ENCODE measurements around the gene HEXIM2.

HEXIM2 gene

GRCh38 chr17:45172232-45172540, 10.5 kb downstream of the HEXIM2 start:
- Histone ChIP-seq H3K9me3 (ENCODE audit: low read length) (no peaks in the 10 kb centered on the region), H3K4me3 (ENCODE audit: low read length) (no peak overlapping the region), H3K4me1 (ENCODE audit: insufficient read depth, low read length) (peaks cover 22% of the 10 kb centered on the region), H3K27me3 (ENCODE audit: insufficient read depth, low read length) (no peaks in the 10 kb centered on the region), H3K36me3 (ENCODE audit: insufficient read depth, low read length) (peaks cover 7% of the 10 kb centered on the region), H2AFZ (ENCODE audit: low read depth, low read length) (no peak overlapping the region)

GRCh38 chr17:45172541-45173286, 11.0 kb downstream of the HEXIM2 start:
- H3K36me3 ChIP-seq (ENCODE audit: insufficient read depth, low read length) = peaks cover 7% of the 10 kb centered on the region
- peak overlapping the region; percentile 49 for H2AFZ ChIP-seq (ENCODE audit: low read depth, low read length)
- H3K27me3 ChIP-seq (ENCODE audit: insufficient read depth, low read length) = no peaks in the 10 kb centered on the region
- no peaks in the 10 kb centered on the region for H3K9me3 ChIP-seq (ENCODE audit: low read length)
- H3K4me3 ChIP-seq (ENCODE audit: low read length) = no peak overlapping the region
- peaks cover 22% of the 10 kb centered on the region for H3K4me1 ChIP-seq (ENCODE audit: insufficient read depth, low read length)

GRCh38 chr17:45175759-45176115, 14.1 kb downstream of the HEXIM2 start:
- no peak overlapping the region for H3K4me3 ChIP-seq (ENCODE audit: low read length)
- H2AFZ ChIP-seq (ENCODE audit: low read depth, low read length) = no peak overlapping the region
- peaks cover 22% of the 10 kb centered on the region for H3K4me1 ChIP-seq (ENCODE audit: insufficient read depth, low read length)
- H3K36me3 ChIP-seq (ENCODE audit: insufficient read depth, low read length) = no peaks in the 10 kb centered on the region
- H3K9me3 ChIP-seq (ENCODE audit: low read length) = no peaks in the 10 kb centered on the region
- H3K27me3 ChIP-seq (ENCODE audit: insufficient read depth, low read length) = no peaks in the 10 kb centered on the region

GRCh38 chr17:45177563-45177962, 15.9 kb downstream of the HEXIM2 start:
- Histone ChIP-seq H3K4me1 (ENCODE audit: insufficient read depth, low read length) (peaks cover 5% of the 10 kb centered on the region), H3K4me3 (ENCODE audit: low read length) (no peak overlapping the region), H3K9me3 (ENCODE audit: low read length) (no peaks in the 10 kb centered on the region), H3K36me3 (ENCODE audit: insufficient read depth, low read length) (no peaks in the 10 kb centered on the region), H2AFZ (ENCODE audit: low read depth, low read length) (no peak overlapping the region), H3K27me3 (ENCODE audit: insufficient read depth, low read length) (no peaks in the 10 kb centered on the region)

GRCh38 chr17:45184144-45184543, 22.5 kb downstream of the HEXIM2 start:
- Histone ChIP-seq H3K9me3 (ENCODE audit: low read length) (no peaks in the 10 kb centered on the region), H3K4me1 (ENCODE audit: insufficient read depth, low read length) (no peaks in the 10 kb centered on the region), H3K36me3 (ENCODE audit: insufficient read depth, low read length) (no peaks in the 10 kb centered on the region), H3K4me3 (ENCODE audit: low read length) (no peak overlapping the region), H2AFZ (ENCODE audit: low read depth, low read length) (no peak overlapping the region), H3K27me3 (ENCODE audit: insufficient read depth, low read length) (no peaks in the 10 kb centered on the region)

GRCh38 chr17:45186801-45187354, 25.2 kb downstream of the HEXIM2 start:
- Histone ChIP-seq H3K9me3 (ENCODE audit: low read length) (no peaks in the 10 kb centered on the region), H3K36me3 (ENCODE audit: insufficient read depth, low read length) (no peaks in the 10 kb centered on the region), H3K4me3 (ENCODE audit: low read length) (no peak overlapping the region), H3K4me1 (ENCODE audit: insufficient read depth, low read length) (no peaks in the 10 kb centered on the region), H3K27me3 (ENCODE audit: insufficient read depth, low read length) (no peaks in the 10 kb centered on the region), H2AFZ (ENCODE audit: low read depth, low read length) (no peak overlapping the region)

GRCh38 chr17:45189009-45189408, 27.3 kb downstream of the HEXIM2 start:
- Histone ChIP-seq H3K4me1 (ENCODE audit: insufficient read depth, low read length) (no peaks in the 10 kb centered on the region), H2AFZ (ENCODE audit: low read depth, low read length) (no peak overlapping the region), H3K4me3 (ENCODE audit: low read length) (no peak overlapping the region), H3K9me3 (ENCODE audit: low read length) (no peaks in the 10 kb centered on the region), H3K36me3 (ENCODE audit: insufficient read depth, low read length) (no peaks in the 10 kb centered on the region), H3K27me3 (ENCODE audit: insufficient read depth, low read length) (no peaks in the 10 kb centered on the region)

GRCh38 chr17:45190503-45191255, 29.0 kb downstream of the HEXIM2 start:
- Histone ChIP-seq H3K27me3 (ENCODE audit: insufficient read depth, low read length) (no peaks in the 10 kb centered on the region), H2AFZ (ENCODE audit: low read depth, low read length) (no peak overlapping the region), H3K4me1 (ENCODE audit: insufficient read depth, low read length) (no peaks in the 10 kb centered on the region), H3K4me3 (ENCODE audit: low read length) (no peak overlapping the region), H3K9me3 (ENCODE audit: low read length) (no peaks in the 10 kb centered on the region), H3K36me3 (ENCODE audit: insufficient read depth, low read length) (no peaks in the 10 kb centered on the region)

- H2AFZ ChIP-seq (ENCODE audit: low read depth, low read length) = no peak overlapping the region
- no peak overlapping the region for H3K4me3 ChIP-seq (ENCODE audit: low read length)
Observed at GRCh38 chr17:45195424-45195823, 33.7 kb downstream of the HEXIM2 start.

GRCh38 chr17:45197108-45197507, 35.4 kb downstream of the HEXIM2 start:
- H2AFZ ChIP-seq (ENCODE audit: low read depth, low read length) = peak overlapping the region; percentile 12
- H3K36me3 ChIP-seq (ENCODE audit: insufficient read depth, low read length) = no peaks in the 10 kb centered on the region
- peaks cover 11% of the 10 kb centered on the region for H3K4me1 ChIP-seq (ENCODE audit: insufficient read depth, low read length)
- no peaks in the 10 kb centered on the region for H3K27me3 ChIP-seq (ENCODE audit: insufficient read depth, low read length)
- no peaks in the 10 kb centered on the region for H3K9me3 ChIP-seq (ENCODE audit: low read length)
- no peak overlapping the region for H3K4me3 ChIP-seq (ENCODE audit: low read length)

More at GRCh38 chr17:45195424-45195823, 33.7 kb downstream of the HEXIM2 start:
- no peaks in the 10 kb centered on the region for H3K36me3 ChIP-seq (ENCODE audit: insufficient read depth, low read length)
- no peaks in the 10 kb centered on the region for H3K9me3 ChIP-seq (ENCODE audit: low read length)
- H3K4me1 ChIP-seq (ENCODE audit: insufficient read depth, low read length) = peaks cover 7% of the 10 kb centered on the region
- H3K27me3 ChIP-seq (ENCODE audit: insufficient read depth, low read length) = no peaks in the 10 kb centered on the region

GRCh38 chr17:45197555-45198334, 36.1 kb downstream of the HEXIM2 start:
- peak overlapping the region; percentile 11 for H3K4me3 ChIP-seq (ENCODE audit: low read length)
- H2AFZ ChIP-seq (ENCODE audit: low read depth, low read length) = peak overlapping the region; percentile 12
- no peaks in the 10 kb centered on the region for H3K27me3 ChIP-seq (ENCODE audit: insufficient read depth, low read length)
- no peaks in the 10 kb centered on the region for H3K36me3 ChIP-seq (ENCODE audit: insufficient read depth, low read length)
- H3K4me1 ChIP-seq (ENCODE audit: insufficient read depth, low read length) = peaks cover 11% of the 10 kb centered on the region
- no peaks in the 10 kb centered on the region for H3K9me3 ChIP-seq (ENCODE audit: low read length)

GRCh38 chr17:45200701-45201100, 39.0 kb downstream of the HEXIM2 start:
- Histone ChIP-seq H3K4me1 (ENCODE audit: insufficient read depth, low read length) (peaks cover 11% of the 10 kb centered on the region), H3K9me3 (ENCODE audit: low read length) (no peaks in the 10 kb centered on the region), H3K27me3 (ENCODE audit: insufficient read depth, low read length) (no peaks in the 10 kb centered on the region), H3K4me3 (ENCODE audit: low read length) (no peak overlapping the region), H3K36me3 (ENCODE audit: insufficient read depth, low read length) (no peaks in the 10 kb centered on the region), H2AFZ (ENCODE audit: low read depth, low read length) (no peak overlapping the region)

- Histone ChIP-seq H3K9me3 (ENCODE audit: low read length) (no peaks in the 10 kb centered on the region), H3K4me1 (ENCODE audit: insufficient read depth, low read length) (peaks cover 11% of the 10 kb centered on the region)
Observed at GRCh38 chr17:45201457-45201856, 39.8 kb downstream of the HEXIM2 start.

More at GRCh38 chr17:45201457-45201856, 39.8 kb downstream of the HEXIM2 start:
- Histone ChIP-seq H3K4me3 (ENCODE audit: low read length) (no peak overlapping the region), H3K36me3 (ENCODE audit: insufficient read depth, low read length) (no peaks in the 10 kb centered on the region), H2AFZ (ENCODE audit: low read depth, low read length) (no peak overlapping the region), H3K27me3 (ENCODE audit: insufficient read depth, low read length) (no peaks in the 10 kb centered on the region)

Measured in neuron (in vitro differentiated cells).